GM23338 (cell line): Measurements from ENCODE around the gene MYLK3.

Source experiments
- CREB1 ChIP-seq: fragments of 250-450 bp; sonication (Bioruptor Pico); IDR thresholded peaks from 2 replicates; pipeline ENCODE4 v1.5.0; 2020; ENCODE audit warnings: low read depth, mild to moderate bottlenecking, moderate library complexity
- CTCF ChIP-seq, 2 experiments: fragments of 200-600 bp in 1 of 2; sonication (generic) in 1 of 2; conservative IDR thresholded peaks; 2 replicates each; pipeline versions ENCODE4 v1.5.1 to v1.6.1; 2016 to 2017; ENCODE audit warnings: antibody characterized with exemption in 2 of 2, low read depth in 2 of 2, mild to moderate bottlenecking in 2 of 2, moderate library complexity in 1 of 2
- EZH2 ChIP-seq: fragments of 200-600 bp; sonication (generic); IDR thresholded peaks from one replicate; pipeline ENCODE4 v1.8.0; 2017; ENCODE audit warnings: antibody characterized with exemption, mild to moderate bottlenecking, low read depth; ENCODE audit not compliant: unreplicated experiment
- POLR2AphosphoS5 ChIP-seq: IDR thresholded peaks from 2 replicates; pipeline ENCODE4 v1.6.1; 2016; ENCODE audit warnings: antibody characterized with exemption, low read depth
- REST ChIP-seq: IDR thresholded peaks from one replicate; pipeline ENCODE4 v1.6.1; 2018; ENCODE audit warnings: antibody characterized with exemption; ENCODE audit not compliant: unreplicated experiment
- TF ChIP-seq, protein P1 (sequence below): IDR thresholded peaks from 2 replicates; pipeline ENCODE4 v1.6.1; 2016; ENCODE audit warnings: antibody characterized with exemption

- TF ChIP-seq CTCF (conservative IDR thresholded peaks at IDR 0.05; ENCODE audit: low read depth in 2 of 2) (no peak), POLR2AphosphoS5 (no peak), REST (no peak), CREB1 (no peak), EZH2 (no peak)
- TF ChIP-seq, protein P1, sequence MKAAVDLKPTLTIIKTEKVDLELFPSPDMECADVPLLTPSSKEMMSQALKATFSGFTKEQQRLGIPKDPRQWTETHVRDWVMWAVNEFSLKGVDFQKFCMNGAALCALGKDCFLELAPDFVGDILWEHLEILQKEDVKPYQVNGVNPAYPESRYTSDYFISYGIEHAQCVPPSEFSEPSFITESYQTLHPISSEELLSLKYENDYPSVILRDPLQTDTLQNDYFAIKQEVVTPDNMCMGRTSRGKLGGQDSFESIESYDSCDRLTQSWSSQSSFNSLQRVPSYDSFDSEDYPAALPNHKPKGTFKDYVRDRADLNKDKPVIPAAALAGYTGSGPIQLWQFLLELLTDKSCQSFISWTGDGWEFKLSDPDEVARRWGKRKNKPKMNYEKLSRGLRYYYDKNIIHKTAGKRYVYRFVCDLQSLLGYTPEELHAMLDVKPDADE, result no peak
These were observed 37.1 kb upstream of the MYLK3 start for GRCh38 chr16:46785076-46785845.
